GM21423 (cell line): Measurements from ENCODE around the gene FBXW11.
"Not testable (repeated sequence)": the region's sequence is repeated elsewhere in the genome, so short reads cannot be mapped to it uniquely, and the experiment has no call there.

Experiments used
- ATAC-seq: cut with Tn5 transposase; IDR thresholded peaks from one replicate; pipeline ENCODE4 v1.9.1; 2021; ENCODE audit warnings: mild to moderate bottlenecking, moderate library complexity; ENCODE audit not compliant: unreplicated experiment

The FBXW11 gene

DNA sequence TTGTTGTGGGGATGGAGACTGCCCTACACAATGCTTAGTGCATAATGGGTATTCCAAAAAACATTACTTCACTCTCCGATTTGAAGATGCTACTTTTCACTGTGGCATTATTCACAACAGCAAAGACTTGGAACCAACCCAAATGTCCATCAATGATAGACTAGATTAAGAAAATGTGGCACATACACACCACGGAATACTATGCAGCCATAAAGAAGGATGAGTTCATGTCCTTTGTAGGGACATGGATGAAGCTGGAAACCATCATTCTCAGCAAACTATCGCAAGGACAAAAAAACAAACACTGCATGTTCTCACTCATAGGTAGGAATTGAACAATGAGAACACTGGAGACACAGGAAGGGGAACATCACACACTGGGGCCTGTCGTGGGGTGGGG, 90.7 kb downstream of the FBXW11 start:
- ATAC-seq: not testable (repeated sequence)

DNA sequence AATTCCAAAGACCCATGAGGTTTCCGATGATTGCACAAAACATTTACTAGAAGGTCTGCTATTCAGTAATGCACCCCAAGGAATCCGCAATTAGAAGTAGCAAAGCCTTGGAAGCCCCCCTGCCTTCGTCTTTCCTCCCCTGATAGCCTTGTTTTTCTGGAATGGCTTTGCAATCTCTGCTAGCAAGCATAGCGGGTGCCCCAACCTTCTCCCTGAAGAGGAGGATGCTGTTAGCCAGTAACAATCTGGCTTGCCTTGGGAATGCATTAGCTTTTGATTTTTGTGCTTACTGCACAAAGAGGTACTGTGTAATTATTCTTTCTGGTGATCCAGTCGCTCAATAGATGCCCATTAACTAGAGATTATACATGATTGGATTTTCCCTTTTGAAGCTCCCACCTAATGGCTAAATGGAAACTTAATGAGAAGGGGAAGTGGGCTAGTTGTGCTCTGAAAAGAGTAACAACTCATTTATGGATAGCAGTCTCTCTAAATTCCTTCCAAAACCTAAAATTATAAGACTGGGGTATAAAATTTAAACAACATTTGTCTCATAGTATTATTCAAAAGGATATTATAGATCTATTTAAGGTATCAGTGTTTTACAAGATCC, 91.6 kb downstream of the FBXW11 start:
- ATAC-seq: no peak

DNA sequence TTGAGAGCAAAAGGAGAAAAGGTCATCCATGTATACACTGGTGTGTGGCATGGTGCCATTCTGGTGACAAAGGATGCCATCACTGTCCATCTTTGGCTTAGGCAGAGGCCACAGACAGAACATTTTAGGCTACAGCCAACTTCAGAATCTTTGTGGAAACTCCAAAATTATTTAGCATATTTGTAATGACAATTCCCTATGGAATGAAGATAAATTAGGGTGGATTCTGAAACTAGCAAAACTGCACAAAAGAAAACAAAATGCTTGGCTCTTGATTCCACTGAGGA, 92.5 kb downstream of the FBXW11 start:
- no peak for ATAC-seq

DNA sequence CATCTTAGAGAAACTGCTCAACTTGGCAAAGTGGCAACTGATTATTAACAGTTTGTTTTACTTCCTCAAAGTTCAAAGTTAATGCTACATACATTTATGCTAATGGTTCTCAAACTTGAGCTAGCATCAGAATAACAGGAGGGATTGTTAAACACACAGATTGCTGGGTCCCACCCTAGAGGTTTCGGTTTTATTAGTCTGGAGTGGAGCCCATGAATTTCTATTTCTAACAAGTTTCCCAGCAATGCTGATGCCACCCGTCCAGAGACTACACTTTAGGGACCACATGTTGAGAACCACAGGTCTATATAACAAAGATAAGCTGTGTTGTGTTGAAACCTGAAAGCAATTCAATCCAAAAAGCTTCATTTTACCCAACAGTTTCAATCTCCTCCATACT, 95.3 kb downstream of the FBXW11 start:
- ATAC-seq: peak; percentile 34

DNA sequence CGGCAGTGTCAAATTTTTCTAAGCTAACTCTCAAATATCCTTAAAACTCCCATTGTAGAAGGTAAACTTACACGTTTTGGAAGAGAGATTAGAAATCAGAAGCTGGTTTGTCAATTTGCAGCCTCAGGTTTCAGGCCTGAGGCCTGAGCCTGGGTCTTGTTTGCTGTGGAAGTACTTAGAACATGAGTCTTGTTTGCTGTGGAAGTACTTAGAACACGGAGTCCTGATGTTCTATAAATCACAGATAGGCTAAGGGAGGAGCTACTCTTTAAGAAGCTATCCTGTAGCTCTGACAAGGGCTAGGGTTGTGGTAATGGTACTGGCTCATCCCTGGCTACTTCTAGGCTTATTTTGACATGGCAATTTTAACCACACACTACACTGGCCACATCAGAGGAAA, 97.8 kb downstream of the FBXW11 start:
- ATAC-seq: no peak

DNA sequence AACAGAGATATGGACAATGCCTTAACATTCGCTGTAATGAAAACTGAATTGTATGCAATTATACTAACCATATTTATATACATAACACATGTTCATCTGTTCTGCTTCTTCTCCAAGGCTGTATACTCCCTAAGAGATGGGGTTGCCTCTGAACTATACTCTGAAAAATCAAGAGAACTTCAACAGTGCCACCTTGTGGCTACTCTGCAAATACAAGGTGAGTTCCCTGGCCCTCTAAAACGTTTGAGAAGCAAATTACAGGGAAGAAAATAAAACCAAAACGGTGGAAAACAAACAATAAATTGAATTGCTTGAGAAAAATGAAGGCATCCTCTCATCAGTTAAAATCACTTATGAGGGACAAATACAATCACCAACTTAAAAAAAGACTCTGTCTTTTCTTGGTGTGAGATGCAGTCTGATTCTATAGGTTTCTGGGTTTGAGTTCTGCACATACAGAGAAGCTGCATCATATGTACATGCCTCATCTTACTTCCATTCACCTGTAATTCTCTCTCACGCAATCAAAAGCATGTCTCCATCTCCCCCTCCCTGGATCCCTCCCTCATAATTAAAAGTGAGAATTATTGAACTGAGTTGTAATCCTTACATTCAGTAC, 98.6 kb downstream of the FBXW11 start:
- peak; percentile 56 for ATAC-seq

DNA sequence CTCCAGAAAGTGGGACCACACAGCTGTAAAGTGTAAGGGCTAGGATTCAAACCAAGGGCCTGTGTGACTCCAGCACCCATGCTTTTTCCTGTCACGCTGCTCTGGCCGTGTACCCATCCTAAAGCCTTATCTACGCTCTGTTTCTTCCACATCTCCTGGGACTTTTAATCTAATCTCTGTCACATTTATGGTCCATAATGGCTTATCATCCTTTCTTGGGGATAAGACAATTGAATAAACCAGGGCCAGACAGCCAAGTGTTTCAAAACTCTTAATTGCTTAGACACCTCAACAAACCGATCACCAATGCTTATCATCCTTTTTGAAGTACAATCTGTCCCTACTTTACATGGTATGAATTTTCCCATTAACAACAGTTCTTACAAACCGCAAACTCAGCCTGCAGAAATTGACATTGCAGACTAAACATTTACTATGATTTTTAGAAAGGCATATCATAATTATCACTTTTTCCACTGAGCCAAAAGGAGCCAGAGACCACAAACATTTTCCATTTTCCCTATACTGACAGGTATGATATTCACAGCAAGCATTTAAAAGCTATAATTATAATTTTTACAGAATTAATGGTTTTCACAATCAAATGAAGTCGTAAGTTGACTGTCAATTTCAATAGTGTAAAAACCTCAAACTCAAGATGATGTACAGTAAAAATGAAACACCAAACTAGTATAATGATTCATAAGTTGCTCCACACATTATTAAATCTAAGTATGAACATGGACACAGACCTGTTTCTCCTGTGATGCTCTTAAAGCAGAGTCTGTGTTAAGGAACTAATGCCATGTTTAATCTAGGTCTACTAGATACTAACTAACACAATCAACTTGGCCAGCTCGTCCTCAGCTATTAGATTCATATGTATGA, 99.5 kb downstream of the FBXW11 start:
- ATAC-seq: no peak

DNA sequence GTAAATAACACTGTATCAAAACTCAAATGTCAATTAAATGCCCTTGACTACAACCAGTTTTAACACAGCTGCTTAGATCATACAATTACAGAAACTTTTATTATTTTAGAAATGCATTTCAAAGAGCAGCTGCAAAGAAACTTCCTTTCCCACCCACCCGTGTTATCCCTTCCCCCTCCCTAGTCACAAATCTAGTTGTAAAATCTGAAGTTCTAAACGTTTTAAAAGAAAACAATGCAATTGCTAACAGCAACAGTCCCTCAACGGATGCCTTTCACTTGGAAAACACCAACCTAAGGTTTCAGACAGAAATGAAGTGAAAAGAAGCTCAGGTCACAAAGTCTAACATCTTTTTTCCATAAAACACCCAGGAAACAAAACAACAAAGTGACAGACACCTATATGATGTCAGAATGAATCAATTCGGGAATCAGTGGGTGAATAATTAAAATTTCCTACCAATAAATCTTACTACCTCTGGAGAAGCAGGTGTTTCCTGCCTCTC, 100.3 kb downstream of the FBXW11 start:
- no peak for ATAC-seq

DNA sequence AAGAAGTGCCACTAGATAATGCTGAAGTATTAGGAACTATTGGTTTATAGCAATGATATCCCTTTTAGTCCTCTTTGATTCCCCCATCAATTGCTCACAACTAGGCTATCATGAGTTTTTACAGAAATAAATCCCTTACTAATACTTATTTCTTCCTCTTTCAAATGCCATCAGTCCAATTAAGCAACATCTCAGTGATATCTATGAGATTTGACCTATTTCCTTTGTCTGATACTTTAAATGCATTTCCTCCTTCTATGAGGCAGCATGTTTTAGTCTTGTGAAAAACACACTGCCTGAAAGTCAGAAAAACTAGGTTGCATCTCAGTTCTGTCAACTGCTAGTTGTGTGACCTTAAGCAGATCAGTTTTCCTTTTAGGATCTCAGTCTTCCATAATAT, 101.6 kb downstream of the FBXW11 start:
- ATAC-seq: no peak

DNA sequence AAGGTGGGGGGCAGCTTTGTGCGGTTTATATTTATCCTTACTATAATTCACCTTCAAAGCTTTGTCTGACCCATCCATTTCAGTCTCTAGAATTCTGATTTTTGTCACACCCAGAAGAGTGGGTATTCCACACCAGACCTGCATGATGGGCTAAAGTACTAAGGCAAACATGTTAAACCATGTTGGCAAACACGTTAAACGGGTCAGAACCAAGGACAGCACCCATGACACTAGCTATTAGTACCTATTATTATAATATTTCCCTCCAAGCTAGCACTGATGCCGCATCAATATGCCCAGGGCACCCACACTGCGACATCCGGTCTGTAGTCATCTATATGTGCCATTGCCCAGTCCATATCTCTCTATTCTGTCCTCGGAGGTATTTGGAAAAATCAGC, 104.7 kb downstream of the FBXW11 start:
- ATAC-seq: no peak

DNA sequence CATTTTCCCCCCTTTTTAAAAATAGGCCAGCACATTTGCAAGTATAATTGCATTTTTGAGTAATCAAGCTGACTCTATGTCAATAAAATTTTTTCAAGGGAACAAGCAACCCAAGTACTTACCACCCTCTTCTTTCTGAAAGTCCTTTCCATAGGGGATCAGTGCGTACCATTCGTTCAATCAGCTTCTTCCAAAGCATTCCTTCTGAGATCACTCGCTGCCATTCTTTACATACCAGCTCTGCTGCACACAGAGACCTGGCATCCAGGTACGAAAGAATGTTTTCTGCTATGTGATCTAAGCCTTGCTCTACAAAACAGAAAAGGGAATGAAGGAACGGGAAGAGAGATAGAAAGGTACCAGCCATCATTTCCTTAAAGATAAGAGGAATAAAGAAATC, 106.6 kb downstream of the FBXW11 start:
- ATAC-seq: no peak

DNA sequence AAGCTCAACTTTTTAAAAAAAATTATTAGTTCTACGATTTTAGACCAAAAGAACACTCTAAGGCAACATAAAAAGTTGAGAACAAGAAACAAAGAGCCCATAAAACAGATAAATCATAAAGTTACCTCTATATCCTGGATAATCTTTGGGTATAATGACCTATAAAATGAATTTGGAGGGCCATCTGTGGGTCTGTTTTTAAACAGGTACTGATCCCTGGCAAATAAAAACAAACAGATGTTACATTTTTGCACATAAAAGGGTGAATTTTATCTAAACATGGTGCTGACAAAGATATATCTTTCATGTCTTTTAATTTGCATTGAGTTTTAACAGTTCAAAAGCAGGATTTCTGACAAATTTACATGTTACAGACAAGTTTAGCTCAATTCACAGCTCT, 107.6 kb downstream of the FBXW11 start:
- no peak for ATAC-seq

DNA sequence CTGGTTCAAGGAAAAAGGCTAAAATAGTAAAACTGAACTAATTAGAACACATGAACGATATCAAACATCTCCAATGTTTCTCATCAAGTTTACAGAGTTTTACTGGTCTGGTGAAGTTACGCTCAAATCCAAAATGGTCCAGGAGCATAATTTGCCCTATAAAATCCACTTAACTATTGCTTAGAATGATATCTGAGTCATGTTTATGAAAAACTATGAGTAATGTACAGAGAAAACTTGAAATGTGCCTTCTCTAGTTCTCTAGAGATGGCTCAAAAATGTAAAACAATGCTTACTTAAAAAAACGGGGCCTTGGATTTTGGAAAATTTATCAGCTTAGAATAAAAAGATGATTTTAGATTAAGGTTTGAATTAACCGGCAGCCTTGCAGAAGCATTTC, 108.1 kb downstream of the FBXW11 start:
- ATAC-seq: no peak

DNA sequence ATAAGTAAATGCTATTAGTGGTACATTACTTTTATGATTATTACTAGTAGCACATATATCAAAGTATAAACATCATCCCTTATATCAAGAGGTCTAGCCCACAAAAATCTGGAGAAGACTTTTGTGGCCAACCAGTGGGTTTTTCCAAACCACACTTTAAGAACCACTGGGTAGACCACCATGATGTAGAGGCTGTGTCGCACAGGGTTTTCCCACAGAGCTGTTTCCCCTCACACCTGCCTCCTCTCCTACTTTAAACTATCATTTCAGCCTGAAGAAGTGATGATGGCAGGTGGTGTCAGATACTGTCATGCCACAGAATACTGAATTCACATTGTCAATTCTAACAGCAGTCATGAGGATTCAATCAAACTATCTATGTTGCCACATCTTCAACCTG, 109.2 kb downstream of the FBXW11 start:
- ATAC-seq: no peak

DNA sequence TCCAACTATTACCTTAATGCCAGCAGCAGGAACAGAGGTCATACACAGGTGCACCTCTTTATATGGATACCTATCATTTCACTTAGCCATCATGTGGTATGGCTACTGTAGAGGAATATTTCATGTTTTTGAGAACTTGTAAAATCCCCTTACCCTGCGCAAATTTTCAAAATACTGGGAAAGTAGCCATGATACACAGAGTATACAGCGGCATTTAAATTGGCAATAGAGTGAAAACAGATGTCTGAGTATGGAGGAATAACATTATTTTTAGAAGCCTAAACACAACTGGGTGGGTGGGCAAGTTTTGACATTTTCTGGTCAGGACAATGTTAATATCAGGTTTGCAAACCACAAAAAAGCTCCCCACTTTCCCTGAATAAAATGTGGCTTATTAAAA, 111.4 kb downstream of the FBXW11 start:
- no peak for ATAC-seq

DNA sequence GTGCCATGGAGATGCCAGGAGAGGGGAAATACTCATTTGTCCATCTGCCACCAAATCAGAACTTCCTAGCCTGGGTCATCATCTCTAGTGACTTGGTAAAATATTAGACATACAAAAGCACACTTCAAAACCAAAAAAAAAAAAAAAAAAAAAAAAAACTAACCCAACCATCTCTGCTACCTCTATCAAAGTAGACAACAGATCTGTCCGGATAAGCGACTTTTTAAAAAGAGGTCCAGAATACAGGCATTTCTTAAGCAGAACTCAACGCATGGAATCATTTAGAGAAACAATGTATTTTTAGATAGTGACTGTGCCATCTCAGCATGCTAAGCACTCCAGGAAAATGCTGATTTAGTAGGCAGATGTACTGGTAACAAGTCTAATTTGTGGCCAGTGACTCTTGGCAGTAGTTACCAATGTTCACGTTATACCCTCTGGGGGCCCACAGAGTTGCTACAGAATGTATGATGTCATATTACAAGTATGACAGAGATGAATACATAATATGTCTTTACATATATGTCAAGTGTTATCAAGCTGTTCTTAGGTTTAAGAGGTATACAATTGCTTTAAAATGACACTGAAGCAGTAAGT, 113.0 kb downstream of the FBXW11 start:
- no peak for ATAC-seq

DNA sequence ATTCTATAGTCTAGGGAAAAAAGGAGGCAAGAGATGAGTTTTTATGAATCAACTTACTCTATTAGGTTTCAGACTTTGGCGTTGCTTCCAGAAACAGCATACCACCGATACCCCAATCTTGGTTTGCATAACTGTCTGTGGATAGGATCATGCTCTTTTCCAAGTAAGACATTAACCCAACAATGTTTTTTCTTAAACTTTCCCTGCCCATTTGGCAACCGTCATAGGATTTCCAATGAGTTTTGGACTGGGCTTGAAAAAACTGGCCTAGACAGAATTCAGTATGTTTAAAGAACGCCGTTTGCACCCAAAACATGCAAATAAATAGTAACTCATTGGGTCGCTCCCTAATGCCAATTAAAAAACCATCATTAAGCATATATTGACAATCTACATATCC, 114.8 kb downstream of the FBXW11 start:
- ATAC-seq: no peak

DNA sequence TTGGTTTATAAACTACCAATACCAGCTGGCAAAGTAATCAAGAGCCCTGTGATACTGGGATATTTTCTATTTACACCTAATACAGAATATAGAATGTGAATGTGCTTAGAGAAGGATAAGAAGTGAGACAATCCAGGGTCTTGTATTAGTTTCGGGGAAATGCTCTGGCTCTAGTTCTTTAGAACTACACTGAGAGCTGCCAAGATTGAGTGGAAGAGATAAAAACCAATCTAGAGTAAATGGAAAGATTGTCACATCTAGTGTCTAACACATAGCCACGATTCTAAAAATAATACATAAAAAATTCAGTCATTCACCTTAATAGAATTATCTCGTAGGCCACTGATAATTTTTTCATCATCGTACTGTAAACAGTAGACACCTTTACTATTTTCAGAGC, 115.3 kb downstream of the FBXW11 start:
- ATAC-seq: no peak

DNA sequence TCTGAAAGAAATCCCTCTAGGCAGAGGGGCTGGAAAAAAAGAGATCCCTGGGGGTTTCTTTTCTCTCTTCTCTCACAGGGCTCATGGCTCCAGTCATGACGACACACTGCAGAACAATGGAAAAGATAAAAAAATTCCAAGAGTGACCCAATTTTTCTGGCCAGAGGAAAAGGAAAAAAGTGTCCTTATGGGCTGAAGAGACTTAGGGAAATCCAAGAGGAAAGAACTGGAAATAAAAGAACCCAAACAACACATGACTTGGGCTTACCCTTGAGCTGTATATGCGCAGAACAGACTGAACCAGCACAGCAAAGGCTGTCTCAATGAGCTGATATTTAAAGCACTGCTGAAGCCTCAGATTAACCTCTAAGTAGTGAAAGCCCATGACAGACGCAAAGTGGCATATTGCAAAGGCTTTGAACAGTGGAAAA, 118.4 kb downstream of the FBXW11 start:
- no peak for ATAC-seq

DNA sequence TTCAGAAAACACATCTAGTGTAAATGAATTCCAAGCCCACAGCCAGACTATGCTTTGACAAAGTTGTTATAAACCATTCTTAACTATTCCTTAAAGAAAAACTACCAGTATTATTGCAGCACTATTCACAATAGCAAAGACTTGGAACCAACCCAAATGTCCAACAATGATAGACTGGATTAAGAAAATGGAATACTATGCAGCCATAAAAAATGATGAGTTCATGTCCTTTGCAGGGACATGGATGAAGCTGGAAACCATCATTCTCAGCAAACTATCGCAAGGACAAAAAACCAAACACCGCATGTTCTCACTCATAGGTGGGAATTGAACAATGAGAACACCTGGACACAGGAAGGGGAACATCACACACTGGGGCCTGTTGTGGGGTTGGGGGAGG, 120.4 kb downstream of the FBXW11 start:
- ATAC-seq: not testable (repeated sequence)

DNA sequence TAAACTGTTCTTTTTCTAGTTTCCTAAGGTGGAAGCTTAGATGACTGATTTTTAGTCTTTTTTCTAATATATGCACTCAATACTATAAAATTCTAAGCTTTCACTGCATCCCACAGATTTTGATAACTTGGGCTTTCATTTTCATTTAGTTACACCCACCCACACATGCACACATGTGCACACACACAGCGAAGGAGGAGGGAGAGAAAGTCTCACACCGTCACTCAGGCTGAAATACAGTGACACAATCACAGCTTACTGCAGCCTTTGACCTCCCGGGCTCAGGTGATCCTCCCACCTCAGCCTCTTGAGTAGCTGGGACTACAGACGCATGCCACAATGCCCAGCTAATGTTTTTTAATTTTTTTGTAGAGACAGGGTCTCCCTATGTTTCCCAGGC, 124.3 kb downstream of the FBXW11 start:
- ATAC-seq: no peak

DNA sequence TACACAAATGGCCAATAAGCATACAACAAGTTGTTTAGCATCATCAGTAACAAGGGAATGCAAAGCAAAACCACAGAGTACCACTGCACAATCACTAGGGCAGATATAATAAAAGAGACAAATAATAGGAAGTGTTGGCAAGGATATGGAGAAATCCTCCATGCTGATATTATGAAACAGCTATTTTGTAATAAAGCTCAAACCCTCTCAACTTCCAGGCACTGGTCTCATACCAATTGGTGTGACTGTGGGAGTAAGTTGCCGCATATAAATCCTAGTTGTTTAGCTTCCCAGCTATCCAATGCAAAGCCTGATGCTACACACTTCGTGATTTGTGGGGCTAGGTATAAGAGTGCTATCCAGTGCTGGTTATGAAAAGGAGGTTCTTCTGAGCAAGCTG, 132.2 kb downstream of the FBXW11 start:
- no peak for ATAC-seq
